GM19239 (cell line): ENCODE data around the gene BCAN.
"Not testable (repeated sequence)": the region's sequence is repeated elsewhere in the genome, so short reads cannot be mapped to it uniquely, and the experiment has no call there.

ENCODE experiments used
- DNase-seq: peaks from one replicate; pipeline ENCODE4 v3.0.0; 2011; ENCODE audit warnings: low spot score; ENCODE audit not compliant: insufficient read length
- FAIRE-seq: peaks from 2 replicates; lab custom pipeline; 2011; peaks lifted over from hg19 to GRCh38; lab: Jason Lieb, UNC

The BCAN gene

GRCh38 chr1:156616463-156616862 is 25.5 kb upstream of the BCAN start:
- FAIRE-seq (no peak), DNase-seq (no peak)

GRCh38 chr1:156618853-156619581 is 22.9 kb upstream of the BCAN start, which contains the start of gene HAPLN2:
TSS of gene HAPLN2 (plus strand) at chr1:156619415. CDS start at chr1:156623491, 4,076 bp downstream.
- DNase-seq (no peak), FAIRE-seq (no peak)

- FAIRE-seq, result no peak
- DNase-seq, result no peak
These were observed 22.3 kb upstream of the BCAN start for GRCh38 chr1:156619582-156619955.

- DNase-seq, result no peak
- no peak for FAIRE-seq
These were observed 19.2 kb upstream of the BCAN start for GRCh38 chr1:156622581-156623297.

GRCh38 chr1:156623946-156624813 is 17.7 kb upstream of the BCAN start:
- DNase-seq (no peak), FAIRE-seq (no peak)

- no peak for DNase-seq
- FAIRE-seq, result no peak
These were observed 17.0 kb upstream of the BCAN start for GRCh38 chr1:156624814-156625435.

- DNase-seq (no peak), FAIRE-seq (no peak)
These were observed 16.4 kb upstream of the BCAN start for GRCh38 chr1:156625436-156626078.

- no peak for FAIRE-seq
- DNase-seq, result no peak
These were observed 15.9 kb upstream of the BCAN start for GRCh38 chr1:156626079-156626438.

GRCh38 chr1:156627313-156627880 is 14.5 kb upstream of the BCAN start:
- FAIRE-seq (peak; percentile 78), DNase-seq (no peak)

- DNase-seq (no peak), FAIRE-seq (no peak)
These were observed 12.0 kb upstream of the BCAN start for GRCh38 chr1:156629823-156630449.

GRCh38 chr1:156631152-156631551 is 10.8 kb upstream of the BCAN start:
- FAIRE-seq, DNase-seq: not testable (repeated sequence)

GRCh38 chr1:156632355-156632754 is 9.6 kb upstream of the BCAN start:
- no peak for FAIRE-seq

GRCh38 chr1:156638189-156638985 is 3.5 kb upstream of the BCAN start:
- DNase-seq (no peak), FAIRE-seq (no peak)

More at GRCh38 chr1:156632355-156632754, 9.6 kb upstream of the BCAN start:
- DNase-seq, result no peak

- FAIRE-seq, result no peak
- DNase-seq, result no peak
These were observed 2.3 kb upstream of the BCAN start for GRCh38 chr1:156639601-156640101.

- no peak for DNase-seq
- no peak for FAIRE-seq
These were observed 843 bp upstream of the BCAN start for GRCh38 chr1:156640842-156641706.

GRCh38 chr1:156642265-156643048 is 540 bp downstream of the BCAN start:
- no peak for FAIRE-seq

More at GRCh38 chr1:156642265-156643048, 540 bp downstream of the BCAN start:
- no peak for DNase-seq
